H1 (cell line): ENCODE results near the gene KLB. TPM values are rescaled to one million over a fixed set of nuclear protein-coding genes. Genes with fewer than 3 reads are reported as not detected.

Source experiments
- CTCF ChIA-PET: fragments of 300-600 bp; sonication (Branson Sonifier 250); formaldehyde crosslinking; loops from one replicate; lab custom pipeline; 2021; ENCODE audit not compliant: partially characterized antibody; lab: Charles Lee
- POLR2A ChIA-PET: fragments of 300-600 bp; sonication (Branson Sonifier 250); formaldehyde crosslinking; loops from one replicate; lab custom pipeline; 2021; ENCODE audit warnings: inconsistent platforms; ENCODE audit not compliant: partially characterized antibody; lab: Charles Lee
- DNase-seq, 2 experiments: peaks; one replicate each; pipeline versions ENCODE4 v3.0.0 to v3.0.0-alpha.2; 2010 to 2022; ENCODE audit warnings: low spot score in 2 of 2, low read depth in 1 of 2, mixed read lengths in 1 of 2
- FAIRE-seq: peaks from 2 replicates; lab custom pipeline; 2011; peaks lifted over from hg19 to GRCh38; lab: Jason Lieb, UNC
- H2AFZ ChIP-seq: 2 replicates; pipeline ENCODE4 v1.8.1; 2012; ENCODE audit warnings: low read length, inconsistent platforms
- H2AK5ac ChIP-seq: 2 replicates; pipeline ENCODE4 v1.6.1; 2013; ENCODE audit warnings: low read depth, low read length
- H2BK120ac ChIP-seq: replicated peaks from 2 replicates; pipeline ENCODE3; 2013; ENCODE audit warnings: low read depth, low read length, inconsistent platforms
- H2BK12ac ChIP-seq: 2 replicates; pipeline ENCODE4 v1.6.1; 2013; ENCODE audit warnings: low read depth, low read length
- H2BK15ac ChIP-seq: 2 replicates; pipeline ENCODE4 v1.6.1; 2013; ENCODE audit warnings: low read length
- H2BK20ac ChIP-seq: 2 replicates; pipeline ENCODE4 v1.6.1; 2013; ENCODE audit warnings: low read length
- H2BK5ac ChIP-seq: 2 replicates; pipeline ENCODE4 v1.6.1; 2013; ENCODE audit warnings: low read depth, low read length
- H3K14ac ChIP-seq: 2 replicates; pipeline ENCODE4 v1.6.1; 2013; ENCODE audit warnings: inconsistent platforms; ENCODE audit not compliant: insufficient read length
- H3K18ac ChIP-seq: 2 replicates; pipeline ENCODE4 v1.6.1; 2013; ENCODE audit warnings: low read length; ENCODE audit errors: extremely low read depth
- H3K23ac ChIP-seq: 2 replicates; pipeline ENCODE4 v1.6.1; 2013; ENCODE audit warnings: inconsistent platforms; ENCODE audit not compliant: insufficient read length
- H3K23me2 ChIP-seq: 2 replicates; pipeline ENCODE4 v1.6.1; 2013; ENCODE audit warnings: low read depth, low read length
- H3K27ac ChIP-seq: 2 replicates; pipeline ENCODE4 v1.6.1; 2011; ENCODE audit warnings: low read depth, low read length, inconsistent platforms
- H3K27me3 ChIP-seq, 4 experiments: replicated peaks in 1 of 4; 1 replicate in 1 of 4; 2 replicates in 3 of 4; pipeline versions ENCODE4 v1.6.1 to v1.8.1; 2011 to 2013; ENCODE audit warnings: low read length in 3 of 4, mild to moderate bottlenecking in 3 of 4, inconsistent platforms in 2 of 4, mixed read lengths in 2 of 4, moderate library complexity in 1 of 4; ENCODE audit not compliant: control insufficient read depth in 3 of 4, insufficient read depth in 3 of 4; ENCODE audit errors: extremely low read depth in 1 of 4
- H3K36me3 ChIP-seq, 4 experiments: 2 replicates each; pipeline versions ENCODE4 v1.6.1 to v1.8.1; 2011 to 2013; ENCODE audit warnings: mild to moderate bottlenecking in 4 of 4, low read length in 3 of 4, moderate library complexity in 2 of 4, control low read depth in 1 of 4, inconsistent platforms in 1 of 4; ENCODE audit not compliant: insufficient read depth in 4 of 4, control insufficient read depth in 2 of 4
- H3K4ac ChIP-seq: replicated peaks from 2 replicates; pipeline ENCODE3; 2013; ENCODE audit warnings: low read length, low read depth, mixed read lengths, inconsistent platforms; ENCODE audit not compliant: insufficient read length
- H3K4me1 ChIP-seq, 4 experiments: replicated peaks in 1 of 4; 1 replicate in 1 of 4; 2 replicates in 3 of 4; pipeline versions ENCODE4 v1.6.1 to v1.8.1; 2011 to 2013; ENCODE audit warnings: low read length in 3 of 4, inconsistent platforms in 2 of 4, mixed read lengths in 1 of 4; ENCODE audit not compliant: insufficient read depth in 4 of 4, control insufficient read depth in 3 of 4
- H3K4me2 ChIP-seq, 2 experiments: 2 replicates each; pipeline versions ENCODE4 v1.6.1 to v1.8.1; 2011 to 2013; ENCODE audit warnings: low read depth in 2 of 2, low read length in 2 of 2, control low read depth in 1 of 2, inconsistent platforms in 1 of 2, mild to moderate bottlenecking in 1 of 2; ENCODE audit not compliant: insufficient read depth in 1 of 2
- H3K4me3 ChIP-seq, 4 experiments: fragments of 200-600, 300-600 bp in 1 of 4; sonication (generic), shearing (Covaris generic), sonication (Bioruptor Twin) in 1 of 4; 2 replicates each; pipeline versions ENCODE4 v1.5.1 to v1.8.1; 2011 to 2016; ENCODE audit warnings: low read length in 4 of 4, low read depth in 3 of 4, control low read depth in 2 of 4, inconsistent platforms in 2 of 4, mild to moderate bottlenecking in 2 of 4, mixed read lengths in 1 of 4, moderate library complexity in 1 of 4; ENCODE audit not compliant: insufficient read depth in 2 of 4; ENCODE audit errors: extremely low read depth in 1 of 4
- H3K56ac ChIP-seq: replicated peaks from 2 replicates; pipeline ENCODE3; 2013; ENCODE audit warnings: low read depth, mild to moderate bottlenecking, mixed read lengths, low read length, inconsistent platforms; ENCODE audit not compliant: insufficient read length
- H3K79me1 ChIP-seq: 2 replicates; pipeline ENCODE4 v1.6.1; 2013; ENCODE audit warnings: low read depth, low read length, control low read depth
- H3K79me2 ChIP-seq, 2 experiments: 2 replicates each; pipeline versions ENCODE4 v1.6.1 to v1.8.1; 2012 to 2013; ENCODE audit warnings: low read length in 2 of 2, mild to moderate bottlenecking in 2 of 2, inconsistent platforms in 1 of 2; ENCODE audit not compliant: insufficient read depth in 2 of 2, control insufficient read depth in 1 of 2
- H3K9ac ChIP-seq, 4 experiments: replicated peaks in 1 of 4; 1 replicate in 1 of 4; 2 replicates in 3 of 4; pipeline versions ENCODE4 v1.6.1 to v1.8.1; 2011 to 2013; ENCODE audit warnings: low read depth in 3 of 4, low read length in 3 of 4, control low read depth in 2 of 4, mild to moderate bottlenecking in 2 of 4, moderate library complexity in 2 of 4, inconsistent platforms in 1 of 4; ENCODE audit errors: extremely low read depth in 1 of 4
- H3K9me3 ChIP-seq, 2 experiments: 2 replicates each; pipeline versions ENCODE4 v1.6.1 to v1.8.1; 2012 to 2013; ENCODE audit warnings: mild to moderate bottlenecking in 2 of 2, moderate library complexity in 2 of 2, control low read depth in 1 of 2, inconsistent platforms in 1 of 2, low read depth in 1 of 2, low read length in 1 of 2, mixed read lengths in 1 of 2; ENCODE audit not compliant: insufficient read depth in 2 of 2
- H4K20me1 ChIP-seq, 2 experiments: replicated peaks in 1 of 2; 2 replicates each; pipeline versions ENCODE3 to v1.8.1; 2011 to 2013; ENCODE audit warnings: inconsistent platforms in 2 of 2, low read length in 2 of 2, mild to moderate bottlenecking in 1 of 2; ENCODE audit not compliant: insufficient read depth in 2 of 2, control insufficient read depth in 1 of 2
- H4K5ac ChIP-seq: 2 replicates; pipeline ENCODE4 v1.6.1; 2013; ENCODE audit warnings: low read length, low read depth, mixed read lengths, inconsistent platforms; ENCODE audit not compliant: insufficient read length
- H4K8ac ChIP-seq: 2 replicates; pipeline ENCODE4 v1.8.0; 2013; ENCODE audit warnings: mild to moderate bottlenecking, moderate library complexity, low read length, inconsistent platforms; ENCODE audit not compliant: insufficient read depth; ENCODE audit errors: extremely low read depth
- H4K91ac ChIP-seq: replicated peaks from 2 replicates; pipeline ENCODE3; 2013; ENCODE audit warnings: low read length, mixed read lengths, inconsistent platforms; ENCODE audit not compliant: insufficient read length
- ASH2L ChIP-seq: fragments of 200-600, 300-600 bp; sonication (generic); IDR thresholded peaks from one replicate; pipeline ENCODE4 v1.7.1; 2017; ENCODE audit warnings: low read length
- BCL11A ChIP-seq, 2 experiments: IDR thresholded peaks; one replicate each; pipeline ENCODE4 v1.6.1; 2011; ENCODE audit warnings: low read depth in 2 of 2, low read length in 2 of 2, mild to moderate bottlenecking in 2 of 2
- BRCA1 ChIP-seq: IDR thresholded peaks from 2 replicates; pipeline ENCODE4 v1.6.1; 2012; ENCODE audit warnings: low read depth, low read length, improper control_type of control experiment
- CHD1 ChIP-seq: IDR thresholded peaks from 2 replicates; pipeline ENCODE4 v1.6.1; 2012; ENCODE audit warnings: low read depth, low read length, improper control_type of control experiment
- EP300 ChIP-seq, 2 experiments: IDR thresholded peaks; 1 replicate in 1 of 2; 2 replicates in 1 of 2; pipeline ENCODE4 v1.6.1; 2011 to 2012; ENCODE audit warnings: low read depth in 2 of 2, low read length in 2 of 2, mild to moderate bottlenecking in 2 of 2, borderline replicate concordance in 1 of 2, inconsistent platforms in 1 of 2, moderate library complexity in 1 of 2
- EZH2 ChIP-seq: fragments of 200-600 bp; sonication (generic); IDR thresholded peaks from 2 replicates; pipeline ENCODE4 v1.7.1; 2012; ENCODE audit warnings: low read depth, mild to moderate bottlenecking, moderate library complexity, low read length, inconsistent platforms; ENCODE audit not compliant: severe bottlenecking
- NRF1 ChIP-seq: IDR thresholded peaks from 2 replicates; pipeline ENCODE4 v1.6.1; 2011; ENCODE audit warnings: mild to moderate bottlenecking, low read depth, low read length, improper control_type of control experiment
- SIX5 ChIP-seq: IDR thresholded peaks from 2 replicates; pipeline ENCODE4 v1.6.1; 2011; ENCODE audit warnings: mild to moderate bottlenecking, low read depth, low read length
- SP4 ChIP-seq: IDR thresholded peaks from 2 replicates; pipeline ENCODE4 v1.6.1; 2012; ENCODE audit warnings: low read length, inconsistent platforms
- SUZ12 ChIP-seq: fragments of 200-600 bp; sonication (generic); IDR thresholded peaks from 2 replicates; pipeline ENCODE4 v1.6.1; 2012; ENCODE audit warnings: mild to moderate bottlenecking, inconsistent platforms, low read length, moderate library complexity, mixed read lengths
- TAF1 ChIP-seq: IDR thresholded peaks from 2 replicates; pipeline ENCODE4 v1.6.1; 2011; ENCODE audit warnings: mild to moderate bottlenecking, low read depth, low read length
- ZNF274 ChIP-seq: IDR thresholded peaks from 2 replicates; pipeline ENCODE4 v1.7.0; 2012; ENCODE audit warnings: low read length, borderline replicate concordance; ENCODE audit errors: extremely low read depth
- WGBS, 2 experiments: shearing (Covaris generic) in 1 of 2; methylation state at CpG; one replicate each; pipeline versions ENCODE4 v1.1.6 to v1.1.7; 2013 to 2015; ENCODE audit warnings: low lambda C conversion rate in 2 of 2, mixed read lengths in 2 of 2, inconsistent platforms in 1 of 2, low coverage in 1 of 2, missing lambda C conversion rate in 1 of 2; ENCODE audit not compliant: insufficient replicate concordance in 2 of 2, insufficient coverage in 1 of 2, insufficient read length in 1 of 2; ENCODE audit errors: extremely low coverage in 1 of 2, missing lambda C conversion rate in 1 of 2; 5-methylcytosine and 5-hydroxymethylcytosine counted together
- polyA plus RNA-seq, 7 experiments: library from polyadenylated mRNA; depleted of rRNA in 3 of 7; stranded (reverse) in 5 of 7; unstranded in 2 of 7; fragments of >200 nt in 5 of 7; fragments of 200-250 nt in 2 of 7; gene quantifications; 1 replicate in 5 of 7; 2 replicates in 1 of 7; 4 replicates in 1 of 7; pipeline versions ENCODE4 v1.2.1 to v1.2.3, GENCODE V29; 2011 to 2013; ENCODE audit warnings: missing spikeins in 2 of 7, mixed read lengths in 2 of 7
- total RNA-seq: library from RNA; stranded (reverse); fragmentation: NEBNext Ultra II Directional; extraction: Animal tissue kit (Norgen Biotek cat#: 25700); gene quantifications from 2 replicates; pipeline ENCODE4 v1.2.1, GENCODE V29; 2021
- TF ChIP-seq, protein P1 (sequence below): IDR thresholded peaks from 2 replicates; pipeline ENCODE4 v1.6.1; 2012; ENCODE audit warnings: inconsistent platforms

Gene KLB
- total and polyA plus RNA-seq, 2 of the 8 experiments (the other 6 are each of a cell fraction or from before 2014, with no cell fraction given): 0.03 TPM; not detected in 1

DNA sequence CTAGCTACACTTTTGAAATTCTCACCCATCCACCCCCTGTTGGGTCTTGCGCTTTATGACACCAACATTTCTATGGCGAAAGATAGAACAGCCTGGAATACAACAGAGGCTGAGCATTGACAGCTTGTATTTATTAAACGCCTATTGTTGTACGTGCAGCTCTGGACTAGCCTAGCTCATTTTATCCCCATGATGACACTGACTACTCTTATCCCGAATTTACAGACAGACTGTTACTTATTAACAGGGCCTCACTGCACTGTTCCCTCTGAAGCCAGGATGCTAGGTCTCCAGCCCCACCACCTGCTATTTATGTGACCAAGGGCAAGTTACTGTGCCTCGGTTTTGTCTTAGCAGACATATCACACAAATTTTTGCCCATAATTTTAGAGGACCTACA, 39.6 kb upstream of the KLB start:
- Histone ChIP-seq H3K36me3 (no peaks in the 10 kb centered on the region), H4K8ac (no peak overlapping the region), H2BK5ac (no peak overlapping the region), H3K4me3 (no peak overlapping the region; a peak in 1 of 8 replicates), H3K4ac (no peak overlapping the region), H4K5ac (no peak overlapping the region), H3K4me1 (peaks cover 0 to 4% (median 0%) of the 10 kb centered on the region in 4 experiments; a peak in 1 of 7 replicates), H2AFZ (no peak overlapping the region), H3K4me2 (peak overlapping the region in 1 of 2 experiments; percentile 57; a peak in 1 of 4 replicates), H3K56ac (no peak overlapping the region), H3K9me3 (peaks cover 5 to 12% of the 10 kb centered on the region in 2 experiments; a peak in 2 of 4 replicates), H3K23me2 (0 out of 2 replicates have a peak, but pooled peaks cover 3% of the 10 kb centered on the region), H3K23ac (no peak overlapping the region), H2BK120ac (no peak overlapping the region), H4K20me1 (peaks cover 3% of the 10 kb centered on the region in 2 experiments), H4K91ac (no peak overlapping the region), H3K27ac (no peak overlapping the region), H2BK12ac (0 out of 2 replicates have a peak overlapping the region, but pooled peaks have one; percentile 35), H3K79me1 (peaks cover 3% of the 10 kb centered on the region), H2AK5ac (no peak overlapping the region), H3K27me3 (peaks cover 0 to 12% (median 6%) of the 10 kb centered on the region in 4 experiments; a peak in 5 of 7 replicates), H3K18ac (no peak overlapping the region), H2BK15ac (no peak overlapping the region), H2BK20ac (no peak overlapping the region), H3K9ac (no peak overlapping the region), H3K79me2 (peaks cover 9 to 37% of the 10 kb centered on the region in 2 experiments), H3K14ac (no peak overlapping the region)
- POLR2A ChIA-PET: interaction anchor here (0.6 to 3.3 kb wide), 11 partner anchors 10 to 323 kb away, joined by 3 to 27 read pairs (median 6); partner anchors contain the start of genes LIAS and RPL9
- FAIRE-seq (no peak), DNase-seq (no peak)
- CTCF ChIA-PET: interaction anchor here (0.8 to 1.7 kb wide), 3 partner anchors 27 to 80 kb away, joined by 3 to 8 read pairs (median 4); no protein-coding TSS in a partner anchor
- WGBS, 2 experiments: 89% methylated on average over 6 of the region's 6 CpGs; no CpG with 5 or more reads in 1 of the 2 experiments
- TF ChIP-seq ASH2L (no peak), EP300 (IDR thresholded peaks at IDR 0.05; ENCODE audit: borderline replicate concordance in 1 of 2, low read depth in 2 of 2, low read length in 2 of 2) (no peak), EZH2 (no peak), TAF1 (no peak), BRCA1 (no peak), BCL11A (IDR thresholded peaks at IDR 0.05; ENCODE audit: low read depth in 2 of 2, low read length in 2 of 2) (no peak), NRF1 (no peak), CHD1 (no peak), SP4 (no peak), SIX5 (no peak), SUZ12 (no peak), ZNF274 (no peak)
- TF ChIP-seq, protein P1, sequence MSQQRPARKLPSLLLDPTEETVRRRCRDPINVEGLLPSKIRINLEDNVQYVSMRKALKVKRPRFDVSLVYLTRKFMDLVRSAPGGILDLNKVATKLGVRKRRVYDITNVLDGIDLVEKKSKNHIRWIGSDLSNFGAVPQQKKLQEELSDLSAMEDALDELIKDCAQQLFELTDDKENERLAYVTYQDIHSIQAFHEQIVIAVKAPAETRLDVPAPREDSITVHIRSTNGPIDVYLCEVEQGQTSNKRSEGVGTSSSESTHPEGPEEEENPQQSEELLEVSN: no peak
